Measurements from ENCODE around the gene SLC39A12. TPM values are rescaled to one million over a fixed set of nuclear protein-coding genes. Genes with fewer than 3 reads are reported as not detected.

Gene SLC39A12
- total and polyA plus RNA-seq, 2 of the 13 experiments (the other 11 are each of a cell fraction or from before 2014, with no cell fraction given) = not detected

DNA sequence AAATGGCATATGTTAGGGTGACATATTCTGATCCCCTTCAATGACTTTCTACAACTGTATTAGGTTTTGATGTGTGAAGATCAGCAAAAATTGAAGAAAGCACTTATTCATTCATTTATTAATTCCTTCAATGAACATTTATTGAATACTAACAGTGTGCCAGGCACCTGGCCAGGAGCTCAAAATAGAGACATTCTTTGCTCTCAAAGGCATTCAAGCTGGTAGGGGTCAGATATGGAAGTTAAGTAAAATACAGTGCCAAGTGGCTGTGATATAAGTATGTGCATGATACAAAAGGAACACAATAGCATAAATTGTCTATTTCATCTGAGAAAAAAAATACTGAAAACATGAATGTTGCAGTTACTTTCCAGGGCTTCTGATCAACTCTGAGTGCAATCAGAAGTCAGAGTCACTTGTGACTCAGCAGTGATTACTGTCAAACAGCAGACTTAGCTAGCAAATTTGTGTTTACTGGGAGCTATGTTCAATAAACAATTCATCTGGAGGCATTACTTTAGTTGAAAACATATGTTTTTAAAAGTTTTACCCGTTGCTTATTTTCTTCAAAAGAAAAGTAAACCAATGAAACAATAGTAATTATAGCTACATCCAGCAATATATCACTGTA is 128.1 kb downstream of the SLC39A12 start:
- ATAC-seq = no peak
- no peaks in the 10 kb centered on the region for H3K79me2 ChIP-seq (ENCODE audit: insufficient read depth, low read length)
- H3K27me3 ChIP-seq (ENCODE audit: control insufficient read depth in 1 of 2, insufficient read depth in 2 of 2, low read length in 2 of 2) = peaks cover 0 to 1% of the 10 kb centered on the region in 2 experiments; a peak in 1 of 5 replicates
- H3K27ac ChIP-seq (ENCODE audit: extremely low read length, insufficient read depth, low read length) = no peak overlapping the region
- H3K9me3 ChIP-seq (ENCODE audit: low read length) = no peaks in the 10 kb centered on the region
- no peak overlapping the region for H3K4me2 ChIP-seq (ENCODE audit: low read depth, low read length)
- POLR2A ChIA-PET = no interaction called here
- FAIRE-seq = no peak
- no peak overlapping the region for H3K4me3 ChIP-seq (replicated peaks in 1 of 3; ENCODE audit: insufficient read depth in 1 of 3, low read depth in 2 of 3, low read length in 3 of 3)
- intact Hi-C loops (cut with micrococcal nuclease; ENCODE audit: unreplicated experiment) (no loop called here), in situ Hi-C loops (cut with HindIII; ENCODE audit: extremely low pct_ligation_motif_present, low pct_unique_long_range_greater_than_20kb) (no loop called here)
- no peaks in the 10 kb centered on the region for H3K4me1 ChIP-seq (ENCODE audit: insufficient read depth, low read length)
- 4% methylated on average over 1 of the region's 1 CpG for WGBS (ENCODE audit: low lambda C conversion rate)
- no TSS peak for BruUV-seq (replicated peaks)
- no peak overlapping the region for H2AFZ ChIP-seq (ENCODE audit: low read length)
- CTCF ChIA-PET (ENCODE audit: low intra/inter-chr PET ratio, low total read pairs) = no interaction called here
- TF ChIP-seq, protein P1, sequence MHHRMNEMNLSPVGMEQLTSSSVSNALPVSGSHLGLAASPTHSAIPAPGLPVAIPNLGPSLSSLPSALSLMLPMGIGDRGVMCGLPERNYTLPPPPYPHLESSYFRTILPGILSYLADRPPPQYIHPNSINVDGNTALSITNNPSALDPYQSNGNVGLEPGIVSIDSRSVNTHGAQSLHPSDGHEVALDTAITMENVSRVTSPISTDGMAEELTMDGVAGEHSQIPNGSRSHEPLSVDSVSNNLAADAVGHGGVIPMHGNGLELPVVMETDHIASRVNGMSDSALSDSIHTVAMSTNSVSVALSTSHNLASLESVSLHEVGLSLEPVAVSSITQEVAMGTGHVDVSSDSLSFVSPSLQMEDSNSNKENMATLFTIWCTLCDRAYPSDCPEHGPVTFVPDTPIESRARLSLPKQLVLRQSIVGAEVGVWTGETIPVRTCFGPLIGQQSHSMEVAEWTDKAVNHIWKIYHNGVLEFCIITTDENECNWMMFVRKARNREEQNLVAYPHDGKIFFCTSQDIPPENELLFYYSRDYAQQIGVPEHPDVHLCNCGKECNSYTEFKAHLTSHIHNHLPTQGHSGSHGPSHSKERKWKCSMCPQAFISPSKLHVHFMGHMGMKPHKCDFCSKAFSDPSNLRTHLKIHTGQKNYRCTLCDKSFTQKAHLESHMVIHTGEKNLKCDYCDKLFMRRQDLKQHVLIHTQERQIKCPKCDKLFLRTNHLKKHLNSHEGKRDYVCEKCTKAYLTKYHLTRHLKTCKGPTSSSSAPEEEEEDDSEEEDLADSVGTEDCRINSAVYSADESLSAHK (CRISPR knock-in tag; IDR thresholded peaks at IDR 0.05; ENCODE audit: borderline replicate concordance) = no peak
- TF ChIP-seq DMAP1 (CRISPR knock-in tag; IDR thresholded peaks at IDR 0.05) (no peak), TCF7L2 (IDR thresholded peaks at IDR 0.05; ENCODE audit: low read depth, low read length) (no peak), MTERF4 (CRISPR knock-in tag; IDR thresholded peaks at IDR 0.05) (no peak), ZNF605 (CRISPR knock-in tag; IDR thresholded peaks at IDR 0.05) (no peak), KDM2A (CRISPR knock-in tag; IDR thresholded peaks at IDR 0.05; ENCODE audit: borderline replicate concordance, low read depth) (no peak), SCMH1 (CRISPR knock-in tag; IDR thresholded peaks at IDR 0.05; ENCODE audit: borderline replicate concordance) (no peak), KDM1A (CRISPR knock-in tag; IDR thresholded peaks at IDR 0.05) (no peak), ZNF260 (CRISPR knock-in tag; IDR thresholded peaks at IDR 0.05; ENCODE audit: borderline replicate concordance, low read depth) (no peak), CC2D1A (CRISPR knock-in tag; IDR thresholded peaks at IDR 0.05) (no peak)
- TF ChIP-seq, protein P2, sequence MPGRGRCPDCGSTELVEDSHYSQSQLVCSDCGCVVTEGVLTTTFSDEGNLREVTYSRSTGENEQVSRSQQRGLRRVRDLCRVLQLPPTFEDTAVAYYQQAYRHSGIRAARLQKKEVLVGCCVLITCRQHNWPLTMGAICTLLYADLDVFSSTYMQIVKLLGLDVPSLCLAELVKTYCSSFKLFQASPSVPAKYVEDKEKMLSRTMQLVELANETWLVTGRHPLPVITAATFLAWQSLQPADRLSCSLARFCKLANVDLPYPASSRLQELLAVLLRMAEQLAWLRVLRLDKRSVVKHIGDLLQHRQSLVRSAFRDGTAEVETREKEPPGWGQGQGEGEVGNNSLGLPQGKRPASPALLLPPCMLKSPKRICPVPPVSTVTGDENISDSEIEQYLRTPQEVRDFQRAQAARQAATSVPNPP (CRISPR knock-in tag; IDR thresholded peaks at IDR 0.05) = no peak
- H3K36me3 ChIP-seq (replicated peaks in 1 of 2; ENCODE audit: control insufficient read depth in 1 of 2, insufficient read depth in 2 of 2, low read length in 2 of 2) = no peaks in the 10 kb centered on the region
- H3K9ac ChIP-seq (ENCODE audit: insufficient read depth, low read depth, low read length) = no peak overlapping the region
- DNase-seq (ENCODE audit: low spot score) = no peak
- H4K20me1 ChIP-seq (ENCODE audit: insufficient read depth, low read length) = no peaks in the 10 kb centered on the region

All from HepG2 (cell line).